HAP-1 (cell line): ENCODE measurements around the gene VAV3.
"Not testable (repeated sequence)": the region's sequence is repeated elsewhere in the genome, so short reads cannot be mapped to it uniquely, and the experiment has no call there.

Source experiments
- DNase-seq, 2 experiments: peaks; one replicate each; pipeline ENCODE4 v3.0.0-alpha.2; 2016 to 2020; ENCODE audit warnings: low spot score in 2 of 2
- H3K27me3 ChIP-seq: fragments of 250-450 bp; sonication (Bioruptor Pico); 2 replicates; pipeline ENCODE4 v1.5.1; 2020; ENCODE audit warnings: low read depth, mild to moderate bottlenecking, moderate library complexity
- H3K36me3 ChIP-seq: fragments of 250-450 bp; sonication (Bioruptor Pico); replicated peaks from 2 replicates; pipeline ENCODE4 v1.5.1; 2020; ENCODE audit warnings: mild to moderate bottlenecking
- H3K4me1 ChIP-seq: fragments of 250-450 bp; sonication (Bioruptor Pico); 2 replicates; pipeline ENCODE4 v1.5.1; 2020; ENCODE audit warnings: mild to moderate bottlenecking
- H3K4me3 ChIP-seq: fragments of 250-450 bp; sonication (Bioruptor Pico); 2 replicates; pipeline ENCODE4 v1.5.1; 2020; ENCODE audit warnings: mild to moderate bottlenecking, moderate library complexity
- H3K9me3 ChIP-seq: fragments of 250-450 bp; sonication (Bioruptor Pico); 2 replicates; pipeline ENCODE4 v1.5.1; 2020; ENCODE audit warnings: mild to moderate bottlenecking, moderate library complexity
- in situ Hi-C: fragments of 300-500 bp; cut with MboI; formaldehyde crosslinking; loops from 3 replicates; pipeline ENCODE4 v1.14.3; 2020; ENCODE audit warnings: low sequenced_read_pairs, inconsistent platforms, mixed read lengths

Gene VAV3

DNA sequence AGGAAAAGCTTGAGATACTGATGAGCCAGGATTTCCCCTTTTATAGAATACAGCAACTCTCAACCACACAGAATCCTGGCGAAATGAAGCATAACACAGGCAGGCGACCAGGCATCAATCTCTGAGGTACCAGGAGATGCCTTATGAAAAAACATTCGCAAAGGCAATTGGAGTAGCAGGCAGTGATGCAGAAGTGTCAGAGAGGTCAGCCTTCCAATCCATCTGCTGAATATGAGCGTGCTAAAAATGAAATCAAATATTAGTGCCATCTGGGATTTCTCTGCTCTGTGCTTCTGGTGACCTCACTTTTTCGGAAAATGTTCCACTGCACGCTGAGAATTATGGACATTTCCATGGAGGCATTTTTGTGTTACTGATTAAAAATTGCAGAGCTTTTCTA, 258.8 kb downstream of the VAV3 start:
- Histone ChIP-seq H3K4me3 (no peak overlapping the region), H3K9me3 (no peaks in the 10 kb centered on the region), H3K4me1 (no peaks in the 10 kb centered on the region), H3K36me3 (no peaks in the 10 kb centered on the region), H3K27me3 (no peaks in the 10 kb centered on the region)
- in situ Hi-C loops: no loop called here
- no peak for DNase-seq

DNA sequence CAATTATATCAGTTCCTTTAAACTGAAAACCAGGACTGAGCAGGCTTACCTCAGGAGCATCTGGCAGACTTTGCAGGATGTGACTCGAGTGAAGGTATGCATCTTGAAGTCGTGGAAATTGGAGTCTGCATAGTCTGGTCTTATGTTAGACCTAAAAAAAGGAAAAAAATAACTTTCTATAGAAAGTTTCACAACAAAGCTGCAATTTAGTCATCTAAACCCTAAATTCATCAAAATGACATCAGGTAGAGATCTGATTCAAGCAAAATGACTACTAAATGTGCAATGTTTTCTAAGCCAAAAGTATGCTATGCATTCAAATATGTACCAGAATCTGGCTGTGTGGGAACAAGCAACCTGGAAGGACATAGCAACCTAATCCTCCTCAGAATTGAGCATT, 260.1 kb downstream of the VAV3 start:
- in situ Hi-C loops: no loop called here
- Histone ChIP-seq H3K27me3 (no peaks in the 10 kb centered on the region), H3K4me3 (no peak overlapping the region), H3K4me1 (no peaks in the 10 kb centered on the region), H3K36me3 (no peaks in the 10 kb centered on the region), H3K9me3 (no peaks in the 10 kb centered on the region)
- no peak for DNase-seq

DNA sequence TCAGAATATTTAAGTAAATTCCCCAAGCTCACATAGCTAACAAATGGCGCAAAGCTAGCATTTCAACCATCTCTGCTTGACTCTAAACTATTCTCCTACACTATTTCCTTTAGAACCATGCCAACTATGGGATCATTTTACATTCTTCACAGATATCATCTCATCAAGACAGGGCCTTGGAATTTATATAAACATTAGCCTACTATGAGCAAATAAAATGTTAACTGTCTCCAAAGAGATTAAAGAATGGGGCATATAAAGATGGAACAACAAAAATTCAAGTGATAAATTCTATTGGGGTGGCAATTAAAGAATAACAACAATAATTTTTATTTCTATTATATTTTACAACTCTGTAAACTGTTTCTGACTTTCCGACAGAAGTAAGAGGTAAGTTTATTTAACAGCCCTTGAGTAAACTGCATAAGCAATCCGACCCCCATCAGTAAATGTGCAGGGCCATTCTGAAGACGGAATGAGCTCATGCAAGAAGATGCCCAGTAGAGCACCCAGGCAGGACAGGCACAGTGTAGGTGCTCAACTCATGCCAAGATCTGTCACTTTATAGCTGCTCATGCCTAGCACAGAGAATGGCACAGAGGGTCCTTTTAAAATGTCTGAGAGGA, 261.9 kb downstream of the VAV3 start:
- Histone ChIP-seq H3K9me3 (no peaks in the 10 kb centered on the region), H3K27me3 (no peaks in the 10 kb centered on the region), H3K4me3 (no peak overlapping the region), H3K36me3 (no peaks in the 10 kb centered on the region), H3K4me1 (no peaks in the 10 kb centered on the region)
- DNase-seq: no peak
- in situ Hi-C loops: no loop called here

DNA sequence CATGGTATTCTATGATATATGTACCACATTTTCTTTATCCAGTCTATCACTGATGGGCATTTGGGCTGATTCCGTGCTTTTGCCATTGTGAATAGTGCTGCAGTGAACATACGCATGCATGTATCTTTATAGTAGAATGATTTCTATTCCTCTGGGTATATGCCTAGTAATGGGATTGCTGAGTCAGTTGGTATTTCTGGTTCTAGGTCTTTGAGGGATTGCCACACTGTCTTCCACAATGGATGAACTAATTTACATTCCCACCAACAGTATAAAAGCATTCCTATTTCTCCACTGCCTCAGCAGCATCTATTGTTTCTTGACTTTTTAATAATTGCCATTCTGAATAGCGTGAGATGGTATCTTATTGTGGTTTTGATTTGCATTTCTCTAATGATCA, 264.3 kb downstream of the VAV3 start:
- H3K4me3 ChIP-seq, in situ Hi-C loops, DNase-seq, H3K36me3 ChIP-seq, H3K9me3 ChIP-seq, H3K4me1 ChIP-seq, H3K27me3 ChIP-seq: not testable (repeated sequence)

DNA sequence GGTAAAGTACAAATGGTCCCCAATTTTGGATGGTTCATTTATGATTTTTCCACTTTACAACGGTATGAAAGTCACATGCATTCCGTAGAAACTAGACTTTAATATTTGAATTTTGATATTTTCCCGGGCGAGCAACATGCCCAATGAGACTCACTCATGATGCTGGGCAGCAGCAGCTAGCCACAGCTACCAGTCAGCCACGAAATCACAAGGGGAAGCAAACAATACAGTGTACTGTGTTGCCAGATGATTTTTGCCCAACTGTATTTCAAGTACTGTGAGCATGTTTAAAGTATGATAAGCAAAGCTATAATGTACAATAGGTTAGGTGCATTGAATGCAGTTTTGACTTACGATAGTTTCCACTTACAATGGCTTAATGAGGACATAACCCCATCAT, 266.8 kb downstream of the VAV3 start:
- no peak for DNase-seq
- Histone ChIP-seq H3K9me3 (no peaks in the 10 kb centered on the region), H3K36me3 (no peaks in the 10 kb centered on the region)

DNA sequence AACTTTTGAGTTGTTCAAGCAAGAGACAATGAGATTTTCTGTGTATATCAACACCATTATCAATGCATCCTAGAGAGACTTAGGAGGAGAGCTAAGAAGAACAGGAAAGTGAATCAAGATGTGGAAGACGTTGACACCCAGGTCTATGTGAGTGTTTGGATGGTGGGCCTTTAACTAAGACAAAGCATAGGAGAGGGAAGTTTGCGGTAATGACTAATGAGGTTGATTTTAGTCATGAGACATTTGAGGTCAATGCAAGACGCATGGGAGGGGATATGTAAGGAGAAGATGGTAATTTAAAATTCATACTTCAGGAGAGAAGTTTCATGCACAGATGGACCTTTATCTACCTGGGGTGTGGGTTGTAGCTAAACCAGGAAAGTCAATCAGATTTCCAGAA, 269.6 kb downstream of the VAV3 start:
- H3K4me3 ChIP-seq: no peak overlapping the region
- no peaks in the 10 kb centered on the region for H3K36me3 ChIP-seq
- in situ Hi-C loops: no loop called here
- no peak for DNase-seq
- H3K4me1 ChIP-seq: no peaks in the 10 kb centered on the region
- H3K27me3 ChIP-seq: no peaks in the 10 kb centered on the region
- no peaks in the 10 kb centered on the region for H3K9me3 ChIP-seq

More for the DNA sequence above, 266.8 kb downstream of the VAV3 start:
- Histone ChIP-seq H3K4me3 (no peak overlapping the region), H3K27me3 (no peaks in the 10 kb centered on the region), H3K4me1 (no peaks in the 10 kb centered on the region)
- in situ Hi-C loops: no loop called here

DNA sequence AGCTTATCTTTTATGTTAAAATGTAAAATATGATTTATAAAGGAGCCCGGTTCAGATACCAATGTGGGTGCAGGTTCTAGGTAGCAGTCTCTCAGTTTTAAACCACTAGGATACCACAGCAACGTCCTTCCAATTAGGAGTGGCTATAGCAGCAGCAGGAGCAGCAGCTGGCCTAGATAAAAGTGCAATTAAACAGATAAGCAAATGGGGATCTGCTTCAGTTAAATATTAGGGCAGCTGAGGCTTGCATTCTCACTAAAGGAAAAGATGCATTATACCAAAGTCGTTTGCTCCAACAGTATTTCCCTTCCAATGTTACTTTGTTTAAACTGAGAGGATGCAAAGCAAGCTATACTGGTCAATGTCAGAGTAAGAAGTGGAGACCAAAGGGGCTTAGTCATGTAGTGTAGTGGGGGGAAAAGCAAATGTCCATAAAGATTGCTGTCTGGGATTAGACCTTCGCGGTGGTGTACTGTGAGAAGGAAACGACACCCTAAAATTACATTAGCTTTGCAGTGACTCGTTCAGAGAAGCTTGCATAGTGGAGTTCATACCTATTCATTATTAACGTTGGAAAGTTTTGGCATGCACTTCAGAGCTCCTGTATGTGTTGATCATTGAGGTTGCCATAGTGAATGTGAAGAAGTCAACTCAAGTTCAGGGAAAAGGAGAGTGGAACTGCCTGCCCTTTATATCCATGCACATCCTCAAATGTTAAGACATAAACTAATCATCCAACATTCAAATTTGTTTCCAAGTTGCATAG, 272.2 kb downstream of the VAV3 start:
- DNase-seq: no peak
- Histone ChIP-seq H3K27me3 (no peaks in the 10 kb centered on the region), H3K9me3 (no peaks in the 10 kb centered on the region), H3K4me1 (peaks cover 8% of the 10 kb centered on the region), H3K4me3 (no peak overlapping the region), H3K36me3 (no peaks in the 10 kb centered on the region)
- in situ Hi-C loops: no loop called here

DNA sequence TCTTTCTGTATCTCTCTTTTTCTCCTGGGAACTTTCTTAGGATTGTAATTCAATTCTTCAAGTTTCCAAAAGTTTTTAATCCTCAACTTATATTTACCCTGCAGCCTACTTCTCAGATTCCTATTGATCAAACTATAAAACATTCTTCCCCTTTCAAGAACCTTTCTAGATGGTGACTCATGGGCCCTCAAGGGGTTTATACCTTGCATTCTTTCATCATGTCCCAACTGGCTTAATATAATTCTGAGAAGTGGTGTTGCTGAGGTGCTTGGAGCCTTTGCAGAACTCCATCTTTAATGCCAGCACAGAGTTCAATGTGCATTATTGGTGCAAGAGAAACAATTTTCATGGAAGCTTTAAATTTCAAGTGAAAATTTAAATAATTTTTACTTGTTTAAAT, 273.4 kb downstream of the VAV3 start:
- no peak for DNase-seq
- Histone ChIP-seq H3K36me3 (no peaks in the 10 kb centered on the region), H3K9me3 (no peaks in the 10 kb centered on the region), H3K4me1 (peaks cover 8% of the 10 kb centered on the region), H3K4me3 (no peak overlapping the region), H3K27me3 (no peaks in the 10 kb centered on the region)
- in situ Hi-C loops: no loop called here

DNA sequence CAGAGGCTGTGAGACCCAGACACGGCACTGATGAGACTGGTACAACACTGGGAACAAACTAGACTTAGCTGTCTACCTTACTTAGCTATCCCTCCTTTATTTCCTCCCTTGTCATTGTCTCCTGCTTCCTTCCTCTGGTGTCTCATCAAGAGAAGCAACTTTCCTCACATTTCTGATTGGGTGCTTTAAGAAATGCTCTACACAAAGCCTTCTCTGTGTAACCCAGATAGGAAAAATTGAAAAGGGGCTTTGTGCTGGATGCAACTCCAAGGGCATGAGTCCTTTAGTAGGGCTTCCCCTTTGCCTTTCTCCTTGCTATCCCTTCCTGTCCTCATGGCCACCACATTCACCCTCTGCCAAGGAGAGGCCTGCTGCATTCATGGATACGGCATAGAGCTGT, 274.5 kb downstream of the VAV3 start:
- Histone ChIP-seq H3K27me3 (no peaks in the 10 kb centered on the region), H3K4me1 (peaks cover 8% of the 10 kb centered on the region), H3K36me3 (no peaks in the 10 kb centered on the region), H3K9me3 (no peaks in the 10 kb centered on the region), H3K4me3 (no peak overlapping the region)
- no peak for DNase-seq
- in situ Hi-C loops: no loop called here

DNA sequence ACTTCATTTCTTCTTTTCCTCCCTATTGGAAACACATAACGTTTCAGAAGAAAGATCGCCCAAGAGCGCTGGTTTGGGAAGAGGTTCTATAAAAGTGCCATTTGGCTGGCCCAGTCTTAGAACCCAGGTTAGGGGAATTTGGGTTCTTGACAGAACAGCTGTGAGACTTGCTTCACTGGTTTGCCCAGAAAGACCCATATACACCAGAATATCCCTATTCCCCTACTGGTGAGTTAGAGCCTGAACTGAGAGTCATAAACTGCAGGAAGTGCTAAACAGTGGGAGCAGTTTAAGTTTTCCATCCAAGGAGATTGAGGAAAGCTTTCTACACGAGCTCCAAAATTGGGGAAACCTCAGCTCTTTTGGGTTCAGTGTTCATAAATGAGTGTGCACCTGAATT, 275.2 kb downstream of the VAV3 start:
- no peak for DNase-seq
- Histone ChIP-seq H3K4me3 (no peak overlapping the region), H3K36me3 (no peaks in the 10 kb centered on the region), H3K9me3 (no peaks in the 10 kb centered on the region), H3K27me3 (no peaks in the 10 kb centered on the region), H3K4me1 (peaks cover 8% of the 10 kb centered on the region)
- in situ Hi-C loops: no loop called here

DNA sequence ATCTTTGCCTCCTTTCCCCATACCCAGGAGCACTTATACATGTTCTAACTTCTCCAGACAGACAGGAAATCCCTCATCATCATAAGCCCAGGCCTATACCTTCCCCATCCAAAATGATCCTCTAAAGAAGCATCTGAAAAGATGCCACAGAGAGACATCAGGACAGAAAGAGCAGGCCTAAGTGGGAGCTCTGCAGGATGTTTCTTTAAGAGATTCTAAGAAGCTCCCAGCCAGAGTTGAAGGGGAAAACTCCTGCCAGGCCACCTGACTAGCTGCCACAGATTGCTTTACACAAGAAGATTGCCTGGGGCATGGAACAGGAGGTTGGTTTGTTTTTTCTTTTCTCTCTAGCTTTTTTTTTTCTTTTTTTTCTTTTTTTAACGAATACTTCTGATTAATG, 275.8 kb downstream of the VAV3 start:
- Histone ChIP-seq H3K9me3 (no peaks in the 10 kb centered on the region), H3K36me3 (no peaks in the 10 kb centered on the region), H3K4me1 (peaks cover 12% of the 10 kb centered on the region), H3K4me3 (no peak overlapping the region), H3K27me3 (no peaks in the 10 kb centered on the region)
- in situ Hi-C loops: no loop called here
- peak in 1 of 2 experiments; percentile 22 for DNase-seq

DNA sequence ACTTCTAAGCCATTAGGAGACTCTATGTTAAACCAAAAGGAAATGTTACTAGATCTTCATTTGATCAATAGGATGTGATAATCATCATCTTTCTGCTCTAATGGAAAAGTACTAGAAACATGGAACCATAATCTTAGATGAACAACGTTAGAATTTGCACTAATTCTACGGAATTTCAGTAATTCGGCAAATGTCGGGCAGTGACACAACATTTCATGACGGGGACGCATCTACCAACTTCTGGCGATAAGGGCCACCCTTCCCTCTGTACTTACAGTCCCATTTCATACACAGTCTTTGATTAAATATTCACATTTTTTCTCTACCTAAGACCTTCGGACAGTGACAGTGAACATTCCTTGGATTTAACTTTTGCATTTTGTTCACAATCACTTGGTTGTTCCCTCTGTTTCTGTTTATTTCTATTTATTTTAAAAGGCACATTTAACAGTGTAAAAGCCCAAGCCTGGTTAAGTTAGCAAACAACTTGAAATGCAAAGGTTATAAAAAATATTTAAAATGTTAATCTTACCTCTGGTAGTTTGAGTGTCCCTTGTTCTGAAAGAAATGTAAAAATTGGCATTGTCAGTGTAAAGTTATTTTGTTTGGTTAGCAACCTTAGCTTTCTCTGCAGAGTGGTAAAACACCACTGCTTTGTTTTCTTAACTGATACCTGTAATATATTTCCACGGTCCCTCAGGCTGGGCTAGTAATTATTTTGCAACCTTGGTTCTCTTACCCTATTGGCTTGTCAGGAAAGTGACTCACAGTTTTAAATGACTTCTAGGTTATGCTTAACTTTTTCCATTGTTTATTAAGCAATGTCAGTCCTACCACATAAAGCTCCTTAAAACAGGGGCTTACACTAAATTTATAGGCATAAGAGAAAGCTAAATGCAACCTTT, 276.9 kb downstream of the VAV3 start:
- Histone ChIP-seq H3K36me3 (no peaks in the 10 kb centered on the region), H3K9me3 (no peaks in the 10 kb centered on the region), H3K27me3 (no peaks in the 10 kb centered on the region), H3K4me3 (no peak overlapping the region), H3K4me1 (peaks cover 12% of the 10 kb centered on the region)
- peak in 1 of 2 experiments; percentile 11 for DNase-seq
- in situ Hi-C loops: no loop called here

DNA sequence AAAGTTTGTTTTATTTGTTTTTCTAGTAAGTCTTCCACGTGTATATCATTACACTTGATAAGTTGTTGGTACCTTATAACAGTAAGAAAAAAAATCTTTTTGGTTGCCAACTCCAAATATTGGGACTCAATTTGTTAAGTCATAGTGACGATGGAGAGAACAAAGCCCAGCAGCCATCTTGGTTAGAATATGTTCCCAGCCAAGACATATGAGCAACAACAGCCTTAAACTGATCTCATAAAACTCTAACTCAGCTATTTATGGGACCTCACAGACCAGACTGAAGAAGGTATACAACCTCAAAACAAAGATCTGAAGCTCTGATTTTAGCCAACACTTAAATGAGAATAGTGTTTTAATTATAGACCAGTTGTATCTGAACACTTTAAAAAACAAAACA, 281.3 kb downstream of the VAV3 start:
- no peak for DNase-seq
- Histone ChIP-seq H3K4me3 (no peak overlapping the region), H3K36me3 (no peaks in the 10 kb centered on the region), H3K9me3 (no peaks in the 10 kb centered on the region), H3K27me3 (no peaks in the 10 kb centered on the region), H3K4me1 (peaks cover 8% of the 10 kb centered on the region)
- in situ Hi-C loops: no loop called here

DNA sequence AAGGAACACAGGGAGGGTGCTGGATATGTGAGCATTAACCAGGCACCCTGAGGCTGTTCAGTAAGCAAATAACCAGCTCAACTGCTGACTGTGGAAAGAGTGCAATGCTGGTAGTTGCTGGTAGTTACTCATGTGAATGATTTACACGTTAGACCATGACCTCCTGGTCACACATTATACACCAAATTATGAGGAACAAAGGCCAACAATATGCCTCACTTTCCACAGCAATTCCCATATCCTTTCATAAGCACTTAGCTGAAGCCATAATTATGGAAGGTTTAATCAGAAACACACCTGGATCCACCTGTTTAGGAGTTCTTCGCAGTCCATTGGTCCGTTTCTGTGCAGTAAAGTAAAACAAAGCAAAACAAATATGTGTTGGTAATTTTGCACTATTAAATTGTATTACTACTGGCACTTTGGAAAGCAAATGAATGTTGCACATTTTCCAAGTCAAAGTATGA, 281.8 kb downstream of the VAV3 start:
- H3K36me3 ChIP-seq: no peaks in the 10 kb centered on the region
- H3K27me3 ChIP-seq: no peaks in the 10 kb centered on the region
- no peaks in the 10 kb centered on the region for H3K9me3 ChIP-seq
- peaks cover 6% of the 10 kb centered on the region for H3K4me1 ChIP-seq
- in situ Hi-C loops: no loop called here
- H3K4me3 ChIP-seq: no peak overlapping the region
- DNase-seq: no peak
